ENCODE results near the gene FAF1.
"Not testable (repeated sequence)": the region's sequence is repeated elsewhere in the genome, so short reads cannot be mapped to it uniquely, and the experiment has no call there.

FAF1 gene

GRCh38 chr1:50959913-50960844, at the start of gene FAF1:
Gene FAF1 (minus strand): TSS chr1:50960267. CDS start chr1:50959811, 456 bp downstream.
- peak; percentile 98 for DNase-seq

GRCh38 chr1:51009381-51009780, 49.3 kb upstream of the FAF1 start:
- no peak for DNase-seq

GRCh38 chr1:51005549-51005948, 45.5 kb upstream of the FAF1 start:
- DNase-seq, result not testable (repeated sequence)

DNA sequence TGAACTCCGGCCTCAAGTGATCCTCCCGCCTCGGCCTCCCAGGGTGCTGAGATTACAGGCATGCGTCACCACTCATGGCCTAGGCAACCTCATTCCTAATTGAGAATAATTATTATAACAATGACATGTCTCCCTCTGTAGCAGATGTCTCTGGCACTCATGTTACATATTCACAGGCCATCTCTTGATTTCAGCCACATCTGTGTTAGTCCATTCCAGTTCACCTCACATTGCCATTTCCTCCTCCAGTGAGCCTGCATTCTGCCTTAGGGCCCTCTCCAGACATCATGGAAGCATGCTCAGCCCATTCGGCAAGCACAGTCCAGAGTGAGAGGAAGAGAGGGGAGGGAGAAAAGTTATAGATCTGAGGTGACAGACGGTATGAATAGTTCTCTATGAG, 42.4 kb upstream of the FAF1 start:
- DNase-seq, result no peak

- DNase-seq, result no peak
Measured at GRCh38 chr1:51000651-51001050, 40.6 kb upstream of the FAF1 start.

DNA sequence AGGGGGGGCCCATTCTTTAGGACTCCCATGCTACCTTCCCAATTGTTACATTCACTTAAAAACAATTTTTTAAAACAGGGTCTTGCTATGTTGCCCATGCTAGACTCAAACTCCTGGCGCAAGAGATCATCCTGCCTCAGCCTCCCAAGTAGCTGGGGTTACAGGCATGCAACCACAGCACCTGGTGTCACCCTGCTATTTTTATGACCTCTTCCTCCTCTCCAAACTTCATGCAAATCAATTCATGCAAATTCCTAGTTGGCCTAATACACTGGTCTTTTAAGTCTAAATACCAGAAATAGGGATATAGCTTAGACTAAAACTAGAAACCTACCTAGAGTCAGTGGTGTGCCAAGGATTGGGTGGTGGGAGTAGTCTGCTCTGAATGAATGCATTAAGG, 40.1 kb upstream of the FAF1 start:
- no peak for DNase-seq

- not testable (repeated sequence) for DNase-seq
Measured at GRCh38 chr1:50999375-50999774, 39.3 kb upstream of the FAF1 start.

DNA sequence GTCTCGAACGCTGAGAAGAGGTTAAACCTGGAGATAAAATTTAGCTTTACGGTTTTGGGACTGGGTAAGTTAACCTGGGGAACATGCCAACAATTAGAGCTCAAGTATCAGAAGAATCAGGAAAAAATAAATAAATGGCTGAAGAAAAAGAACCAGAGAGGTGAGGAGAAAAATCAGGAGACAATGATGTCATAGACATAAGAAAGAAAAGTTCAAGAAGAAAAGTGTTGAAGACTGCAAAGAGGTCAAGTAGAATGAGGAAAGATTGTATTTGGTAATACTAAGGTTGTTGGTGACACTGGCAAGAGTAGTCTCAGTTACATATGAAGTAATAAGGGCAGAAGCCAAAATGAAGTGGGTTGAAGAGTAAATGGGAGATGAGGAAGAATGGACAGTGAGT, 36.0 kb upstream of the FAF1 start:
- no peak for DNase-seq

DNA sequence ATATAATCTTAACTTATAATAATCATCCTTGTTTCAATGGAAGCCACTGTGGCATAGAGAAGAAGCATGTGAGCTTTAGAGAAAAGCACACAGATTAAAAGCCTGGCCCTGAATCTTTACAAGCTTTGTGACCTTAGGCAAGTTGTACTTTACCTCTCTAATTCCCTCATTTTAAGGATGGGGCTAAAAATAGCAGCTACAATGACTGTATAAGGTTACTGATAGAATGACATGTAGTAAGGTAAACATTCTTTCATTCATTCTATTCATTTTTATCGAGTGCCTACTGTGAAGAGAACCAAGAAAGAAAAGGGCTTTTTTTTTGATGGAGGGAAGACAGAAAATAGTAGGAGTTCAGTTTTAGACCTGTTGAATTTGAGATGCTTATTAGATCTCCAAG, 35.6 kb upstream of the FAF1 start:
- no peak for DNase-seq

DNA sequence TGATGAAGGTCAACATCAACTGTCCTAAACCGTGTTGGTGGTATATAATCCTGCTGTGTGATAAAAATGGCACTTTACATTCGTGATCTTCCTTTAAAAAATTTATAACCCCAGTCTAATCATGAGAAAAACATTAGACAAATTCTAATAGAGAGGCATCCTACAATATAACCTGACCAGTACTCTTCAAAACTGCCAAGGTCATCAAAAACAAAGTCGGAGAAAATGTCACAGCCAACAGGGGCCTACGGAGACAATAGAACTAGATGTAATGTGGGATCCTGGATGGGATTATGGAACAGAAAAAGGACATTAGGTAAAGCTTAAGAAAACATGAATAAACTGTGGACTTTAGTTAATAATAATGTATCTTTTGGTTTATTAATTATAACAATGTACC, 34.9 kb upstream of the FAF1 start:
- no peak for DNase-seq

DNA sequence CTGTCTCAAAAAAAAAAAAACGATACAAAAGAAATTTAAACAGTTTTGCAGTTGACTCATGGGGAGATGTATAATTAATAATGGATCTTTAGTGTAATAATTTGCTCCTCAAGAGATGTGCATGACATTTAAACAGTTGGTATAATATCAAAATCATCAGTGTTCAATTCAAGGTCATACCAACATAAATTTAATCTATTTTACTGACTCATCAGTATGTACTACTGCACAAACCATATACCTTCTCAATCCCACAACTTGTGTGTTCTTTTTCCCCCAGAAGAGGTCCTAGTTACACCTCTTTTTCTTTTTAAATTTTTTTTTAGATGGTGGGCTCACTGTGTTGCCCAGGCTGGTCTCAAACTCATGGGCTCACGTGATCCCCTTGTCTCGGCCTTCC, 33.6 kb upstream of the FAF1 start:
- DNase-seq, result no peak

DNA sequence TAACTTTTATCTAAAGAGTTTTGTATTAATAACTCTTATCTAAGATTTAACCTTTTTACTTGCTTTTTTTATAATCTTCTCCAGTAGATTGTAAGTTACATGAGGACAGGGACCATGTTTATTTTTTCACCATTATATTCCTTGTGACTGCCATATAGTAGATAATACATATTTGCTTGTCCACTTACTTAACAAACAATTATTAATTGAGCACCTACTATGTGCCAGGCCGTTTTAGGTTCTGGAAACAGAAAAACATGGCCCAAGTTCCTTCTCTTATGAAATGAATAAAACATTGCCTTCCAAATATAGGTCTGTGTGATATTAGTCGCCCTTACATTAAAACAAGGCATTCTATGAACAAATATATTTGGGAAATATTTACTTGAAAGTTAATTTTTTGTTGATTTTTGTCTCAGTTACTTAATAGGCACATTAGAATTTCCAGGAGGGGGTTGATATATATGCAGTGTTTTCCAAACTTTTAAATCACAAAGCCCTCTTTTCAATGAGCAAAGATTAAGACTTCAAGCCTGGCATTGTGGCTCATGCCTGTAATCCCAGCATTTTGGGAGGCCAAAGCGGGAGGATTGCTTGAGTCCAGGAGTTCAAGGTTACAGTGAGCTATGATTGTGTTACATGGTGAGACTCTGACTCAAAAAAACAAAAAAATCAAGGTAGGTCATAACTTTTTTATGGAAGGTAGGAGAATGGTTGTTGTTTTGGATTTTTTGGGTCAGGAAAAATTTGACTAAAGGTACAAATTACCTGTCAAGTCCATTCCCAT, 32.7 kb upstream of the FAF1 start:
- no peak for DNase-seq

GRCh38 chr1:50989694-50990093, 29.6 kb upstream of the FAF1 start:
- DNase-seq, result peak; percentile 25

GRCh38 chr1:50986653-50987052, 26.6 kb upstream of the FAF1 start:
- DNase-seq, result no peak

- DNase-seq, result peak; percentile 58
Measured at GRCh38 chr1:50985094-50985493, 25.0 kb upstream of the FAF1 start.

DNA sequence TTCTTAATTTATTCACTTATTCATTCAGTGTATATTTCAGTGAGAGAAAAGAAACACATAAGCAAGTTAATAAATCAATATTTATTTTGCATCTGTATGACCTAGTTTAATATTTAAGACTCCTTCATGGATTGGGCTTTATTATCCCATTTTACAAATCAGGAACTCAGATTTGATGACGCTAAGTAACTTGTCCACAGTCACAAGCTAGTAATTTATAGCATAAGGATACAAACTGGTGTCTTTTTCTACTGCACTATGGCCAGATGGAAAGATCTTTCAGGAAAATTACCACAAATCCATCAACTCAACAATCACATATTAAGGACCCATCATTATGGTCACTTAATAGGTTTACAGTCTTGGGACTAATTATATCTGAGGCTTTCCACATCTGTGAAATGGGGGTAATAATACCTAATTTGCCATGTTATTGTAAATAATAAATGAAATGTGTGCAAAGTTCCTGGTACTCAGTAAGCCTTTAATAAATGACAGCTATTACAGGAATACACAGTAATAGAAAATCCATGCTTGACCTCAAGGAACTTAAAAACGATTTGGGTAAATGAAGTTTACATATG, 23.2 kb upstream of the FAF1 start:
- DNase-seq, result peak; percentile 62

GRCh38 chr1:50982611-50983010, 22.5 kb upstream of the FAF1 start:
- DNase-seq, result peak; percentile 40

- peak; percentile 71 for DNase-seq
Measured at GRCh38 chr1:50981741-50982140, 21.7 kb upstream of the FAF1 start.

DNA sequence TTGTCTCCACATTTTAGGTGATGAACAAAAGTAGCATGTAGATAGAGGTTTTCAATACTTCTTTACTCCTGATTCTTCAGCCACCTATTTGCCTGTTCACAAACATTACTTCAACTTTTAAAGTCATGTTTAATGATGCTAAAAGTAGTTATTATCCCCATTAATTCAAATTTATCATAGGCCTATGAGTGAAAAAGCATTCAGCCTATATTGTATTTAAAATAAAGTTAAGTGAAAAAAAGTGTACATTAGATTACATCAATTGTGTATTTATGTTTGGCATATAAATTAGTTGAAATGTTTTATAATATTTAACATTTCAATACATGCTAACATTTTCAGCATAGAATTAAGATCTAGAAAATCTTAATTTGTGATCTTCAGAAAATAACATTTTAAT, 20.4 kb upstream of the FAF1 start:
- no peak for DNase-seq

- DNase-seq, result peak; percentile 54
Measured at GRCh38 chr1:50979937-50980336, 19.9 kb upstream of the FAF1 start.

DNA sequence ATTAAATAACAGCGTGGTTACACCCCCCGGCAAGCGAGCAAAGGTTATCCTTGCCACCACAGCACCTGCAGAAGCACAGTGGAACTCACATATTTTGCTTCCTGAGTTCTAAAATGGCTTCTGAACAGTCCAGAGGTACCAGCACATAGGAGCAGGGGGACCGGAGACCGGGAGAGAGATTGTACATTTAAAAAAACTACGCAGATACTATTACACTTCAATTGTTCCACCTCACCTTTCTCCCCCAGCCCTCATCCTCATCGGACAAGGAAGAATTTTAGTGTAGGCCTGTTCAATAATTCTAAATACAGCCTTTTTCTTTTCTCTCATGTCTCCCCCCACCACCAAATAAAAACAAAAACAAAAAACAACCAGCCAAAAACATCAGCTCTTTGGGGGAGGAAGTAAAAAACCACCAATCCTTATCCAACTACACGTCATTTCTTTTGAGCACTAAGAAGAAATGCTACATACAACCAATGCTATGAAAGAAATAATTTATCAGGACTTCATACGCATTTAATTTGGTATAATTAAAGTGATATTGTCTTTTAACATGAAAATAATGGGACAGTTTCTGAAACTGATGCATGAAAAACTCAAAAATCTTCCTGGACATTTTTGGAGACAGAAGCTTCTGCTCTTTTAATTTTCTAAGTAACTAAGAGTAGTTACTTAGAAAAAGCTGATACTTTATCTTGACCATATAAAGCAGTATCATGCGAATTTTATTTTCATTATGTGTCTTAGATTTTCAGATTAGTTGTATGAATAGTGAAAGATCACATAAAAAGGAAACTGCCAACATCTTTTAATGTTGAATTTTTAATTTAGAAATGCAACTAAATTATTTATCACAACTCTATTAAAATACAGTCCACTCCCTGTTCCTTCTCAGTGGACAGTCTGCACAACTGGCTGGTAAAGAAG, 19.1 kb upstream of the FAF1 start:
- DNase-seq, result peak; percentile 69

GRCh38 chr1:50978144-50978851, 18.2 kb upstream of the FAF1 start:
- DNase-seq, result peak; percentile 74
